ENCODE measurements around the gene TFF3.

Gene TFF3

DNA sequence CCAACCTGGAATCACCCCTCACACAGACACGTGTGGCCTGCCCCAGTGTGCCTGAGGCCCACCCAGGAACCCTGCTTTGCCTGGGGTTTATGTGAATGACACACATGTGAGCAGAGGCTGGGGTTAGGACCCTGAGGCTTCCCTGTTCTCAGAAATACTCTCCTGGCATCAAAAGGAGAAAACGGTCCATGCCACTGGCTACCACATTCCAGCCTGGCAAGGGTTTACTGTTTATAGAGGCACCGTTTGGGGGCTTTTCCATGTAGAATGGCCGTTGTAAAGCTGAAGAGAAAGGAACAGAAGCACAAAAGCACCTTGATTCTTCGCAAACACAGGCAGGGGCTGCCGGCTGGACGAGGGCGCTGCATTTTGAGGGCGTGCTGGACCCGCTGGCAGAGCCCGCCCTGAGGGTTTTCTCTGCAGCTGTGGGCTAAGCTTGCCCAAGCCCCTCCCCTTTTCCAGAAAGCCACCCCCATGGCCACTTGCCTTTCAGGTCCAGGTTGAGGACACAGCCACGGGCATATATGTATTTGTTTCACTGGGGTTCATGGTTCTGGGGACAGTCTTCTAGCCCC, 13.0 kb downstream of the TFF3 start:
- no peak overlapping the region for H3K9ac ChIP-seq
- H3K27ac ChIP-seq = peak overlapping the region; percentile 72
- no peaks in the 10 kb centered on the region for H3K36me3 ChIP-seq (ENCODE audit: control insufficient read depth, insufficient read depth, low read length)
- no peaks in the 10 kb centered on the region for H3K4me1 ChIP-seq
- no peak overlapping the region for H3K4me2 ChIP-seq (ENCODE audit: low read length)
- H3K27me3 ChIP-seq (ENCODE audit: control insufficient read depth, insufficient read depth, low read length) = no peaks in the 10 kb centered on the region
- TF ChIP-seq, protein P1, sequence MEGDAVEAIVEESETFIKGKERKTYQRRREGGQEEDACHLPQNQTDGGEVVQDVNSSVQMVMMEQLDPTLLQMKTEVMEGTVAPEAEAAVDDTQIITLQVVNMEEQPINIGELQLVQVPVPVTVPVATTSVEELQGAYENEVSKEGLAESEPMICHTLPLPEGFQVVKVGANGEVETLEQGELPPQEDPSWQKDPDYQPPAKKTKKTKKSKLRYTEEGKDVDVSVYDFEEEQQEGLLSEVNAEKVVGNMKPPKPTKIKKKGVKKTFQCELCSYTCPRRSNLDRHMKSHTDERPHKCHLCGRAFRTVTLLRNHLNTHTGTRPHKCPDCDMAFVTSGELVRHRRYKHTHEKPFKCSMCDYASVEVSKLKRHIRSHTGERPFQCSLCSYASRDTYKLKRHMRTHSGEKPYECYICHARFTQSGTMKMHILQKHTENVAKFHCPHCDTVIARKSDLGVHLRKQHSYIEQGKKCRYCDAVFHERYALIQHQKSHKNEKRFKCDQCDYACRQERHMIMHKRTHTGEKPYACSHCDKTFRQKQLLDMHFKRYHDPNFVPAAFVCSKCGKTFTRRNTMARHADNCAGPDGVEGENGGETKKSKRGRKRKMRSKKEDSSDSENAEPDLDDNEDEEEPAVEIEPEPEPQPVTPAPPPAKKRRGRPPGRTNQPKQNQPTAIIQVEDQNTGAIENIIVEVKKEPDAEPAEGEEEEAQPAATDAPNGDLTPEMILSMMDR (IDR thresholded peaks at IDR 0.05) = no peak
- H3K9me3 ChIP-seq (ENCODE audit: control insufficient read depth, low read length) = no peaks in the 10 kb centered on the region
- no peak overlapping the region for H3K4me3 ChIP-seq (ENCODE audit: low read depth, low read length)
- H2AFZ ChIP-seq = no peak overlapping the region
- H3K79me2 ChIP-seq = no peaks in the 10 kb centered on the region

DNA sequence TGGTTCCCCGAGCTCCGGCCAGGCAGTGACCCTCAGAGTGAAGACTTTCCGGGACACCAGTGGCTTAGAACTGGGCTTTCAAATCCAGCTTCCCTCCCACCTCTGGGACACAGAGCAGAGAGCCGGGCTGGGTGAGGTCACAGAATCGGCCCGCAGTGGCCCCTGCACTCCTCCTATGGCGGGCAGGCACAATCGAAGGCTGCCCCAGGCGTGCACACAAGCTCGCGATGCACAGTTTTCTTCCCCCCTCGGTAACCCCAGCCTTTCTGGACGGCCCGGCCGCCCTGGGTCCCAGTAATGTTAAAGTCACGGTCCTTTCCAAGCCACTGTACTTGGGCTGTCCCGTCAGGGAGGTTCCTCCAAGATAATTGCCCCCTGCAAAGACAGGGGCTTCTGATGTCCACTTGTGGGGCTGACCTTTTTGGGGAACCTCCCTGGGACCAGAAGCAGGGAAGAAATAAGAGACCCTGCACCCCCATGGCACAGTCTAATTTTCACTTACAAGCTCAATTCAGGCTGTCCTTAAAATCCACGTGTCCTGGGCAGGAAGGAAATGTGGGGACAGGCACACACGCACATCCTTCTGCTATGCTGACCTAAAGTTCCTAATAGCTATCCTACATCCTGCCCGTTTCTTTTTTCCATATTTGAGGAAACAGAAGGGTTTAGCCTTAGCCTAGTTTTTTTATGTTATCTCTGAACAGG, 13.7 kb downstream of the TFF3 start:
- Histone ChIP-seq H3K79me2 (no peaks in the 10 kb centered on the region), H3K27ac (peak overlapping the region; percentile 72)

DNA sequence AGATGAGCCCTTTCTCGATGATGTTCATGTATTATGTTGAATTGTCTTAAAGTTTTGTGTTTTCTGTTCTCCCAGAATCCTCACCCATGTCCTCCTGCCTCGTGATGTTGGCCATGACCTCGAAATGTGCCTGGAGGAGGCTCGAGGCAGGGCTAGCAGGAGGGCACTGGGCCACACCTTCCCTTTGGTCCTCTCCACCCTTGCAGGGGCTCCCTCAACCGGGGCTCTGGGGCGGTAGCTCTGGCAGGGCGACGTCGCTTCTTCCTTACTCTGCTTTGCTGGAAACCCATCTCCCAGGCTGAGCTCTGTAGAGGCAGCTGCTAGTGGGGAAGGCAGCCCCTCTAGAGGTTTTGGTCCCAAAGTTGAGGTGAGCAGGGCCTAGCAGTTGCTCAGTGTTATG, 14.3 kb downstream of the TFF3 start:
- Histone ChIP-seq H3K27ac (peak overlapping the region; percentile 63), H3K4me1 (no peaks in the 10 kb centered on the region)
- TF ChIP-seq, protein P1 (IDR thresholded peaks at IDR 0.05) = no peak

More for the DNA sequence above, 13.7 kb downstream of the TFF3 start:
- no peak overlapping the region for H3K9ac ChIP-seq
- no peak overlapping the region for H3K4me3 ChIP-seq (ENCODE audit: low read depth, low read length)
- H2AFZ ChIP-seq = no peak overlapping the region
- H3K4me2 ChIP-seq (ENCODE audit: low read length) = no peak overlapping the region
- H3K27me3 ChIP-seq (ENCODE audit: control insufficient read depth, insufficient read depth, low read length) = no peaks in the 10 kb centered on the region
- no peaks in the 10 kb centered on the region for H3K4me1 ChIP-seq
- no peaks in the 10 kb centered on the region for H3K36me3 ChIP-seq (ENCODE audit: control insufficient read depth, insufficient read depth, low read length)
- no peaks in the 10 kb centered on the region for H3K9me3 ChIP-seq (ENCODE audit: control insufficient read depth, low read length)
- TF ChIP-seq, protein P1 (IDR thresholded peaks at IDR 0.05) = no peak

DNA sequence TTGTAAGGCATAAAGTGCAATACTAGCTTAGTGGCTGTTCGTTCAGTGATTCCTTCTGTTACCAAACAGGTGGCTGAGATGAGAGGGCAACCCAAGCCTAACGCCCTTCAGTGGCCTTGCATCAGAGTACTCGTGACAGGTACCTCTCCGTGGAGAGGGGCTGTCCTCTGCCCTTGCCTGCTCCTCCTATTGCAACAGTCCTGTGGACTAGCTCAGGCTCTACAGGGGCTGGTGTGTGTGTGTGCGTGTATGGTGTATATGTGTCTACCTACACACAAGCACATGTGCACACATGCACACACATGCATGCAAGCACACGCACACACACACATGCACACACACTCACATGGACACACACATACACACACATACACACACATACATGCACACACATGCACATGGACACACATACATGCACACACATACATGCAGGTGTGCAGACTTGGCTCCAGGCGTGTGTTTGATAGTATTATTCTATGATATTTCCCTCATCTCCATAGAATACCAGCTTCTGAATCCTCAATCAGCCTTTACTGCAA, 15.1 kb downstream of the TFF3 start:
- Histone ChIP-seq H2AFZ (no peak overlapping the region), H3K4me3 (ENCODE audit: low read depth, low read length) (no peak overlapping the region), H3K27ac (no peak overlapping the region), H3K4me2 (ENCODE audit: low read length) (no peak overlapping the region), H3K36me3 (ENCODE audit: control insufficient read depth, insufficient read depth, low read length) (no peaks in the 10 kb centered on the region), H3K79me2 (no peaks in the 10 kb centered on the region), H3K9me3 (ENCODE audit: control insufficient read depth, low read length) (no peaks in the 10 kb centered on the region), H3K27me3 (ENCODE audit: control insufficient read depth, insufficient read depth, low read length) (no peaks in the 10 kb centered on the region), H3K9ac (no peak overlapping the region), H3K4me1 (no peaks in the 10 kb centered on the region)
- TF ChIP-seq, protein P1 (IDR thresholded peaks at IDR 0.05) = no peak

More for the DNA sequence above, 14.3 kb downstream of the TFF3 start:
- H3K79me2 ChIP-seq = no peaks in the 10 kb centered on the region
- H3K27me3 ChIP-seq (ENCODE audit: control insufficient read depth, insufficient read depth, low read length) = no peaks in the 10 kb centered on the region
- no peak overlapping the region for H3K4me2 ChIP-seq (ENCODE audit: low read length)
- H3K4me3 ChIP-seq (ENCODE audit: low read depth, low read length) = no peak overlapping the region
- H2AFZ ChIP-seq = no peak overlapping the region
- H3K9me3 ChIP-seq (ENCODE audit: control insufficient read depth, low read length) = no peaks in the 10 kb centered on the region
- H3K36me3 ChIP-seq (ENCODE audit: control insufficient read depth, insufficient read depth, low read length) = no peaks in the 10 kb centered on the region
- no peak overlapping the region for H3K9ac ChIP-seq
